ENCODE measurements around the gene TMEM163. TPM values are rescaled to one million over a fixed set of nuclear protein-coding genes. Genes with fewer than 3 reads are reported as not detected.

TMEM163 gene
- total RNA-seq, 2 donors from 2014 or later = 0.55 to 23.1 TPM

- Histone ChIP-seq H3K9me3 (no peaks in the 10 kb centered on the region), H3K27me3 (replicated peaks; ENCODE audit: insufficient read depth) (no peaks in the 10 kb centered on the region), H3K4me3 (no peak overlapping the region), H3K27ac (no peak overlapping the region), H3K36me3 (no peaks in the 10 kb centered on the region), H3K4me1 (replicated peaks) (no peaks in the 10 kb centered on the region)
- no peak for TF ChIP-seq POLR2AphosphoS5 (IDR thresholded peaks at IDR 0.05)
- DNase-seq (ENCODE audit: low spot score) = no peak
- intact Hi-C loops (cut with DNase I) = no loop called here
- 71% methylated on average over 3 of the region's 3 CpGs for WGBS
Observed at GRCh38 chr2:134549104-134549503, 169.7 kb downstream of the TMEM163 start.

- no peaks in the 10 kb centered on the region for H3K9me3 ChIP-seq
- no peaks in the 10 kb centered on the region for H3K27me3 ChIP-seq (replicated peaks; ENCODE audit: insufficient read depth)
- intact Hi-C loops (cut with DNase I) = no loop called here
- H3K36me3 ChIP-seq = no peaks in the 10 kb centered on the region
- no peak for TF ChIP-seq CTCF (IDR thresholded peaks at IDR 0.05)
- H3K27ac ChIP-seq = no peak overlapping the region
- DNase-seq (ENCODE audit: low spot score) = no peak
- no peak overlapping the region for H3K4me3 ChIP-seq
- H3K4me1 ChIP-seq (replicated peaks) = no peaks in the 10 kb centered on the region
Observed at GRCh38 chr2:134540990-134541389, 177.8 kb downstream of the TMEM163 start.

- intact Hi-C loops (cut with DNase I) = no loop called here
- Histone ChIP-seq H3K27me3 (replicated peaks; ENCODE audit: insufficient read depth) (no peaks in the 10 kb centered on the region), H3K27ac (no peak overlapping the region), H3K36me3 (no peaks in the 10 kb centered on the region), H3K9me3 (no peaks in the 10 kb centered on the region), H3K4me3 (no peak overlapping the region), H3K4me1 (replicated peaks) (no peaks in the 10 kb centered on the region)
- WGBS = 69% methylated on average over 5 of the region's 5 CpGs
- no peak for DNase-seq (ENCODE audit: low spot score)
- no peak for TF ChIP-seq POLR2AphosphoS5 (IDR thresholded peaks at IDR 0.05)
- no peak for TF ChIP-seq POLR2A (IDR thresholded peaks at IDR 0.05)
- TF ChIP-seq CTCF (IDR thresholded peaks at IDR 0.05) = no peak
Observed at GRCh38 chr2:134539981-134540380, 178.8 kb downstream of the TMEM163 start.

GRCh38 chr2:134537702-134538101 is 181.1 kb downstream of the TMEM163 start:
- WGBS = 77% methylated on average over 4 of the region's 4 CpGs
- intact Hi-C loops (cut with DNase I) = no loop called here
- no peaks in the 10 kb centered on the region for H3K36me3 ChIP-seq
- no peaks in the 10 kb centered on the region for H3K4me1 ChIP-seq (replicated peaks)
- no peak for DNase-seq (ENCODE audit: low spot score)
- no peaks in the 10 kb centered on the region for H3K9me3 ChIP-seq
- no peak for TF ChIP-seq CTCF (IDR thresholded peaks at IDR 0.05)
- no peak for TF ChIP-seq POLR2A (IDR thresholded peaks at IDR 0.05)
- no peak for TF ChIP-seq POLR2AphosphoS5 (IDR thresholded peaks at IDR 0.05)
- no peaks in the 10 kb centered on the region for H3K27me3 ChIP-seq (replicated peaks; ENCODE audit: insufficient read depth)
- H3K27ac ChIP-seq = no peak overlapping the region
- H3K4me3 ChIP-seq = no peak overlapping the region

- 96% methylated on average over 2 of the region's 2 CpGs for WGBS
- no peak overlapping the region for H3K4me3 ChIP-seq
- no peaks in the 10 kb centered on the region for H3K27me3 ChIP-seq (replicated peaks; ENCODE audit: insufficient read depth)
- no peak for DNase-seq (ENCODE audit: low spot score)
- H3K4me1 ChIP-seq (replicated peaks) = no peaks in the 10 kb centered on the region
- H3K27ac ChIP-seq = no peak overlapping the region
- intact Hi-C loops (cut with DNase I) = no loop called here
- no peaks in the 10 kb centered on the region for H3K36me3 ChIP-seq
- no peaks in the 10 kb centered on the region for H3K9me3 ChIP-seq
- TF ChIP-seq CTCF (IDR thresholded peaks at IDR 0.05) (no peak), POLR2A (IDR thresholded peaks at IDR 0.05) (no peak), POLR2AphosphoS5 (IDR thresholded peaks at IDR 0.05) (no peak)
Observed at GRCh38 chr2:134537121-134537520, 181.7 kb downstream of the TMEM163 start.
